Stimulated activated naive CD4-positive, alpha-beta T cell (primary cell): ENCODE measurements around the gene TTL.

Source experiments
- DNase-seq, 6 experiments: peaks; one replicate each; lab custom pipeline; 2025; lab: John Stamatoyannopoulos, UW

TTL gene

DNA sequence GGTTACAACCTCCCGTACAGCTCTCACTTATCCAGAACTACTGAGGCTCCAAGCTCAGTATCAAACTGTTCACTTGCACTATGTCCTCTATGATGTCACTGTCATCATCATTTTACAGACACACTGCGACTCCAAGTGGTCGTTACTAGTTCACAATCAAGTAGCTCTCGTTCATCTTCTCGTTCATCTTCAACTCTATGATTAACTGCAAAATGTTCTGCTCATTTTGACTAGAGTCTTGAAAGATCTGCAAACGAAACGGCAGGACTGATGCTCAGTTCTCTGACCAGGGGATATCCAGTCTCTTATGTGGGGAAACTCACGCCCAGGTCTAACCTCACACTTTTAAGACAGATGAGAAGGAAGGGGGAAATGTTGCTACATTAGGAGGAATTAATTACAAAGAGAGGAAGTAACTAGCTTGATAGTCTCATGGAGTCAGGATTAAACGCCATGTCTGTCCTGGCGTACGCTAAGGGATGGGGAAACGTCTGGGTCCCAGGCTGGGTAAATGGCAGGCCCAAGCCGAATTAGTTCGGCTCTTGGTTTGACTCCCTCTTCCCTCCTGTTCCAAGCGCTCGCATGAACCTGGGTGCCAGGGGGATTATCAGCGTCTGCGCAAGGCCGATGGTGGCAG, 101.7 kb downstream of the TTL start:
- DNase-seq = peak in 2 of 6 experiments; percentile 15 to 45

DNA sequence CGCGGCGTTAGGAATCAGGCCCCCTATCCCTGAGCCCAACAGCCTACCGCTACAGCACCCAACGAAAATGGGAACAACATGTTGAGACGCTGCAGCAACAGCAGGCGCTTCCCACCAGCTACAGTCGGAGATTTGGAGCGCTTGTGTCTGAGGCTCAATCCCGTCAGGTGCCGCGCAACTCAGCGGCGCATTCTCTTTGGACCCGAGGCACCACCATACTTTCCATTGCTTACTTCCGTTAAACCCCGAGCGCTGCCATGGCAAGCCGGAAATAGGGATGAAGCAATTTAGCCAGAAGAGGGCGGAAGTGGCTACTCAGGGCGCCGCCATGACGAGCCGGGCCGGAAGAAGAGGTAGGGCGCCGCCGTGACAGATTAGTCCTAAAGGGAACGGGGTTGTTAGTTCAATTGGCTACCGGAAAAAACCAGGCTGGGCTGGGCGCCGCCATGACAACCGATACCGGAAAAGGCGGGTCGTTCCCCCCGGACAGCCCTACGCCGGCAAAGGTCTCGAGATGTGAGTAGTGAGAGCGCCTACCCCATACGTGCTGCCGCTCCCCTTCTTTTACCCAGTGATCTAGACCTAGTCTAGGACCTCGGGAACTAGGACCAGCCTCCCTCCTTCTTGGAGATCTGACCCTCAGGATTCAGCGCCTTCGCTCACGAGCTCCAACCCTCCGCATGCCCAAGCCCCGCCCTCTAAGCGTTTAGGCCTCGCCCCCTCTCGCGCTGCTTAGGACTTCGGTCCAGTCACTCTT, 102.4 kb downstream of the TTL start, which contains the start of gene CHCHD5:
CHCHD5 (plus strand) TSS at position 476 of the 757 bp plus-strand sequence; CDS start at position 515, 39 bp downstream.
- peak; percentile 85 to 94 (median 92) for DNase-seq

DNA sequence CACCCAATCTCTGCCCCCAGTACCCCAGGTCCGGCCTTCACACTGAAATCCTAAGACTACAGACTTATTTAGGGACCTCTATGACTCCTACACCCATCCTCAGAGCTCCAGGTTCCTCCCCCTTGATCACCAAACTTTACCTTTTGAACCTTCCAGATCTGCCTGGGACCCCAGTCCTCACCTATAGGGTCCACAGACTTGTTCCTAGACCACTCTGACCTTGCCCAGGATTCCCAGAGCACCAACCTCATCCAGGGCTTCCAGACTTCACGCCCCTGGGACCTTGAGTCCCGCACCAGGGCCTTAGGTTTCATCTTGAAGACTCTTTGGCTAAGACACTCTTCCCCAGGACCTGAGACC, 102.9 kb downstream of the TTL start:
- no peak for DNase-seq

DNA sequence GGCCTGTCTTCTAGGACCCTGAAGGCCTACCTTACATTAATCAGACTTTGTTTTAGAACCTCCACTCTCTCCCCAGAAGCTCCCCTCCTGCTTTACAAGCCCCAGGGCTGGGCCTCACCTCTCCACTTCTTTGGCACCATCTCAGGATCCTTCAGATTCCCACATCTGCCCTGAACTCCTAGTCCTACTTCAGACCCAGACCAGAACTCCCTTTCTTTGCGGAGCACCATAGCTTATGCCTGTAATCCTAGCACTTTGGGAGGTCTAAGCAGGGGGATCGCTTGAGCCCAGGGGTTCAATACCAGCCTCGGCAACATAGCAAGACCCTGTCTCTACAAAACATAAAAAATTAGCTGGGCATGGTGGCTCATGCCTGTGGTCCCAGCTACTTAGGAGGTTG, 103.4 kb downstream of the TTL start:
- DNase-seq = no peak

DNA sequence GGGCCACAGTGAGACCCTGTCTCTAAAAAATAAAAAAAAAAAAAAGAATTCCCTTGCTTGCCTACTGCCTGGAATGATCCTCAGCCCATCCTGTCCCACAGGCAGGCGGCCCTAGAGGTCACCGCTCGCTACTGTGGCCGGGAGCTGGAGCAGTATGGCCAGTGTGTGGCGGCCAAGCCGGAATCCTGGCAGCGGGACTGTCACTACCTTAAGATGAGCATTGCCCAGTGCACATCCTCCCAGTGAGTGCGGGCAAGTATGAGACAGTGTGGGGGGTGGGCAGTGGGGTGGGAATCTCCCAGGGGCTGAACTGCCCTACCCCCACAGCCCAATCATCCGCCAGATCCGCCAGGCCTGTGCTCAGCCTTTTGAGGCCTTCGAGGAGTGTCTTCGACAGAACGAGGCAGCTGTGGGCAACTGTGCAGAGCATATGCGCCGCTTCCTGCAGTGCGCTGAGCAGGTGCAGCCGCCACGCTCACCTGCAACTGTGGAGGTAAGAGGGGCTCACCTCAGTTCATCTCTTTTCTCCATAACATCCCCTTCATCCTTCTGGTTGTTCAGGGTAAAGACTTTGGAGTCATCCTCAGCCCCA, 104.0 kb downstream of the TTL start:
- no peak for DNase-seq

DNA sequence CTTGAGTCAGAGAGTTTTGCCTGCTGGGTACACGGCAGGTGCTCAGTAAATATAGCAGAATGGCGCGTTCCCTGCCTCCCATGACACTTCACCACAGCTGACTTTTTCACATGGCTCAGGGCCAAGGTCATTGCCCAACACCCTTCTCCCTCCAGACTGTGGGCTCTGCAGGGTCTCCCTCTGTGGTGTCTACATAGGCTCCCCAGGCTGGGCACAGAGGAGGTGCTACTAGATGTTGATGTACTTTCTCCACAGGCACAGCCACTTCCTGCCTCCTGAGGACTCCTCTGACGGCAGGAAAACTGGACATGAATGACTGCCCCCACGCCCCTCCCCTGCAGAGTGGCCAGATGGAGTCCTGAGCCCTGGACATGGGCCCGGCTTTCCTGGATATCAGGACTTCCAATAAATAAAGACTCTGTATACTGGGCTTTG, 106.7 kb downstream of the TTL start:
- DNase-seq = no peak
